ENCODE data around the gene CELF5.
"Not testable (repeated sequence)": the region's sequence is repeated elsewhere in the genome, so short reads cannot be mapped to it uniquely, and the experiment has no call there.

Gene CELF5

DNA sequence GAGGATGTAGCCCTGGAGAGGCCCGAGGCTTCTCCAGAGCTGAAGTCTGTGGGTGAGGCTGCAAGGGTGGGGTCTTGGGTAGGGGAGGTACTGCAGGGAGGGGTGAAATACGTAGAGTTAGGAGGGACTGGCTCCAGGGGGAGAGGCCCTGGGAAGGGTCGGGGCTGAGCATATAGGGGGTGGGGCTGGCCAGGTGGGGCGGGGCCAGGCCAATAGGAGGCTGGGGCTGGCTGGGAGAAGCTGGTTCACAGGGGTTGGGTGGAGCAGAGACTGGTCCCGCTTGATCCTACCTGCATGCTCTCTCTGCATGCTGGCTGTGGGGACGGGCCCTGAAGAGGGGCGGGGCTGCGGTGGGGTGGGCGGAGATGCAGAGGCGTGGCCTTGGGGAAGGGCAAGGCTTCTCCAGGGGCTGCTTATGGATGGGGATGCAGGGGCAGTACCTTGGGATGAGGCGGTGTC, 51.9 kb downstream of the CELF5 start:
- DNase-seq: peak; percentile 39 to 46

DNA sequence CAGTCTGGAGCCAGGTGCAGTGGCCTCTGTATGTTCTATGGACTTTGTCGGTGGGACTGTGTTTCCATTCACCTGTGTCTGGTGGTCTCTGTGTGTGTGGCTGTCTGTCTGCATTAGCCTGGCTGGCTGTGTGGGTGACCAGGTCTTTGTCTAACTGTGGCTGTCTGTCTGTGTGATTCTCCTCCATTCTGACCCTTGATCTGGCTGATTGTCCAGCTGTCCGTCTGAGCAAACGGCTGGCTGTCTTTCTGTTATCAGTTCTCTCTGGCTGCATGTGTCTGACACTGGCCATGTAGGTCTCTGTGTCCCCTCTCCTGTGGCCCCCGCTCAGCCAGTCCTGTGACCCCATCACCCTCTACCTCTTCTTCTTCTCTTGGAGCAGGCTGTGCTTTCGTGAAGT, 53.2 kb downstream of the CELF5 start:
- no peak for DNase-seq

DNA sequence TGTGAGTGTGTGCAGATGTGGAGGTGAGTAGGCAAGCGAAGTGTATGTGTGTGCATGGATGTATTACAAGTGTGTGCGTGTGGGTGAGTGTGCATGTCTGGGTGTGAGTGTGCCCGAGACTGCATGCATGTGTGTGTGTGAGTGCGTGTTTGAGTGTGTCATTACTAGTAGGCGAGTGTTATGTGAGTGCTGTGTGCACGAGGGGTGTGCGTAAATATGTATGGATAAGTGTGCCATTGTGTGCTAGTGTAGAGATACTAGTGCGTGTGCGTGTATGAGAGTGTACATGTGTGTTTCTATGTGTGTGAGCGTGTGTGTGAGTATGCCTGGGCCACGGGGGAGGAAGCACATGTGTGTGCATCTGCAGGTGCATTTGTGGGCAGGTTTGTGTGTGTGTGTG, 53.8 kb downstream of the CELF5 start:
- no peak for DNase-seq

DNA sequence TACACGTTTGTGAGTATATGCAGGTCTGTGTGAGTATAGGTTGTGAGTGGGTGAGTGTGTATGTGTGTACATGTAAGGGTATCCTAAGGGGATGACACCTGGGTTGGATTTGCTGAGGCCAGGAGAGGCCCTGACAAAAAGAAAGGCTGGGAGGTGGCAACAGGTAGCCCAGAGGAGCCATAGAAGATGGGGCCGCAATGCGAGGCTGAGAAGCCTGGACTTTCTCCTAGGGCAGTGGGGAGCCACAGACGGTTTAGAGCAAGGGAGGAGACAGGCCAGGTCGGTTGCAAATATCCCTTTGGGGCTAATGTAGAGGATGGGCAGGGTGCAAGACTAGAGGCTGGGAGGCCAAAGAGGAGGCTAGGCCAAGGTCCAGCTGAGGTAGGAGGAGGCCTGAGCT, 54.3 kb downstream of the CELF5 start:
- no peak for DNase-seq

DNA sequence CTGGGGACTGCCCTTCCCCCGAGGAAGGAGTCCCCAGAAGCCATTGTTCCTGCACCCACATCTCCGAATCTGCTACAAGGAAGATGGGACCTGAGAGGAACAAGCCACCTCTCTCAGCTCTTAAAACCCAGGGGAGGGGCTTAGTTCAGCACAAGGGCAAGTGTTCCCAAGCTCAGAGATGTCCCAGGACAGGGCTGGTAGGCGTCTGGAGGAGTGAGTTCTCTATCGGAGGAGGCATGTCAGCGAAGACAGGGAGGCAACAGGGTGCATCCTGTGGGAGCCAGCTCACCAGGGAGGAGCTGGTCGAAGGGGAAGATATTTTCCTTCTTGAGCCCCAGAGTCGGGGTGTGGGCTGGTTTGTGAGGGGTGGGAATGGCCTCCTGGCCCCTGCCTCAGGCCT, 54.8 kb downstream of the CELF5 start:
- DNase-seq: no peak

DNA sequence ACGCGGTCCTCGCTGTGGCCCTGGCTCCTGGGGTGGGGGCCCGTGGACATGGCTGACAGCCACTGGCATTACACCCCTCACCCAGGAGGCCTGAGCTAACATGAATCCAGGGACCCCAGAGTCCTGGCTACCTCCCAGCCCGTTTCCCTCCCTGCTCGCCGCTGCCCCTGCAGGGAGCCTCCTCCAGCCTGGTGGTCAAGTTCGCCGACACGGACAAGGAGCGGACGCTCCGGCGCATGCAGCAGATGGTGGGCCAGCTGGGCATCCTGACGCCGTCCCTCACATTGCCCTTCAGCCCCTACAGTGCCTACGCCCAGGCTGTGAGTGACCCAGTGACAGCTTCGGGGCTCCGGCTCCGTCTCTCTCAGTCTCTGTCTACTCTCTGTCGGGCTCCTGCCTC, 56.6 kb downstream of the CELF5 start:
- no peak for DNase-seq

DNA sequence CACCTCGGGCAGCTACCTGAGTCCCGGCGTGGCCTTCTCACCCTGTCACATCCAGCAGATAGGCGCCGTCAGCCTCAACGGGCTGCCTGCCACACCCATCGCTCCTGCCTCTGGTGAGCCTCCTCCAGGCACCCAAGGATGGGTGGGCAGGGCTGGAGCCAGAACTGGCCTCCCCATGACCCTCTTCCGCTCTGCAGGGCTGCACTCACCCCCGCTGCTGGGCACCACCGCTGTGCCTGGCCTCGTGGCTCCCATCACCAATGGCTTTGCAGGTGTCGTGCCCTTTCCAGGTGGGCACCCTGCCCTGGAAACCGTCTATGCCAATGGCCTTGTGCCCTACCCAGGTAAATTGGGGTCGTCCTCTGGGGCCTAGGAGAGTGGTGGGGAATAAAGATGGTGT, 57.7 kb downstream of the CELF5 start:
- no peak for DNase-seq

DNA sequence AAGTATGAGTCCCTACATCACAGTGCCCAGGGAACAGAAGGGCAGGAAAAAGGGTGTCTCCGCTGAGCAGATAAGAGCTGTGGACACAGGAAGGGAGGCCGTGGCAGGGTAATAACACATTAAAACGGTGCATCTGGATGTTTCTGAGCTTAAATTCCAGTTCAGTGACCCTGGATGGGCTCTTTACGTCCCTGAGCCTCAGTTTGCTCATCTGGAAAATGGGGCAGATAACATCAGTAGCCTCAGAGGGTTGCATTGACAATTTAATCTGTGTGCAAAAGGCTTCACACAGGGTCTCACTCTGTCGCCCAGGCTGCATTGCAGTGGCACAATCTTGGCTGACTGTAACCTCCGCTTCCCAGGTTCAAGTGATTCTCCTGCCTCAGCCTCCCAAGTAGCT, 58.1 kb downstream of the CELF5 start:
- no peak for DNase-seq

DNA sequence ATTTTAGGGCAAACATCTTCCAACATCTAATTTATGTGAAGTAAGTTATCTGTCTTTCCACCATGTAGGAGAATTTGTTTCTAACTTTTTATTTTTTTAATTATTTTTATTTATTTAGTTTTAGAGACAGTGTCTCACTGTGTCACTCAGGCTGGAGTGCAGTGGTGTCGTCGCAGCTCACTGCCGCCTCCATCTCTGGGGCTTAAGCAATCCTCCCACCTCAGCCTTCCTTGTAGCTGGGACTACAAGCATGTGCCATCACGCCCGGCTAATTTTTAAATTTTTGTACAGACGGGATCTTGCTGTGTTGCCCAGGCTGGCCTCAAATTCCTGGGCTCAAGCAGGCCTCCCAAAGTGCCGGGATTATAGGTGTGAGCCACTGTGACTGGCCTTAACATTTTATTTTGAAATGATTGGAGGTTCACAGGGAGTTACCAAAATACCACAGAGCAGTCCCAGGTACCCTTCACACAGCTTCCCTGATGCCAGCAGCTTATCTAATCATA, 58.8 kb downstream of the CELF5 start:
- DNase-seq: no peak

DNA sequence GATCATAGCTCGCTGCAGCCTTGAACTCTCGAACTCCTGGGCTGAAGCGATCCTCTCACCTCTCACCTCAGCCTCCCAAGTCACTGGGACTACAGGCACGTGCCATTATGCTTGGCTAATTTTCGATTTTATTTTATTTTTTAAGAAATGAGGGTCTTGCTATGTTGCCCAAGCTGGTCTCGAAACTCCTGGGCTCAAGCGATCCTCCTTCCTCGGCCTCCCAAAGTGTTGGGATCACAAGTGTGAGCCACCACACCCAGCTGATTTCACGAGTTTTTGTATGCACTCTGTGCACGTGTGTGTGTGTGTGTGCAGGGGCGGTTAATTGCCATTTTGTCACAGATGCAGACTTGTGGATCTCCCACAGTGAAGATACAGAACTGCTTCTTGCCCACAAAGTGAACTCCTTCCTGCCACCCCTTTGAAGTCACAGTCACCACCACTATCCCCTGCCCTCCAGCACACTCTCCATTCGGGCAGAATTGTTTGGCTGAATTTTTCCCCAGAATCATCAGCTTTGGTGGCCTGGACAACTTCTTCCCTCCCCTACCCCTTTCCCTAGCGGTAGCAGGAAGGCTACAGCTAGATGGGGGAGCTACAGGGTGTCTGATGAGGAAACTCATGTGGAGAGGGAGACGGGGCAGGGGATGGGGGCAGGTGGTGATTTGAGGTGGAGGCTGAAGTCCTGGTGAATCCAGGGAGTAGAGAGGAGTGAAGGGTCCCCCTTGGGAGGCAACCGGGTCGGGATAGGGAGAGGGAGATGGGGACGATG, 59.6 kb downstream of the CELF5 start:
- DNase-seq: no peak

DNA sequence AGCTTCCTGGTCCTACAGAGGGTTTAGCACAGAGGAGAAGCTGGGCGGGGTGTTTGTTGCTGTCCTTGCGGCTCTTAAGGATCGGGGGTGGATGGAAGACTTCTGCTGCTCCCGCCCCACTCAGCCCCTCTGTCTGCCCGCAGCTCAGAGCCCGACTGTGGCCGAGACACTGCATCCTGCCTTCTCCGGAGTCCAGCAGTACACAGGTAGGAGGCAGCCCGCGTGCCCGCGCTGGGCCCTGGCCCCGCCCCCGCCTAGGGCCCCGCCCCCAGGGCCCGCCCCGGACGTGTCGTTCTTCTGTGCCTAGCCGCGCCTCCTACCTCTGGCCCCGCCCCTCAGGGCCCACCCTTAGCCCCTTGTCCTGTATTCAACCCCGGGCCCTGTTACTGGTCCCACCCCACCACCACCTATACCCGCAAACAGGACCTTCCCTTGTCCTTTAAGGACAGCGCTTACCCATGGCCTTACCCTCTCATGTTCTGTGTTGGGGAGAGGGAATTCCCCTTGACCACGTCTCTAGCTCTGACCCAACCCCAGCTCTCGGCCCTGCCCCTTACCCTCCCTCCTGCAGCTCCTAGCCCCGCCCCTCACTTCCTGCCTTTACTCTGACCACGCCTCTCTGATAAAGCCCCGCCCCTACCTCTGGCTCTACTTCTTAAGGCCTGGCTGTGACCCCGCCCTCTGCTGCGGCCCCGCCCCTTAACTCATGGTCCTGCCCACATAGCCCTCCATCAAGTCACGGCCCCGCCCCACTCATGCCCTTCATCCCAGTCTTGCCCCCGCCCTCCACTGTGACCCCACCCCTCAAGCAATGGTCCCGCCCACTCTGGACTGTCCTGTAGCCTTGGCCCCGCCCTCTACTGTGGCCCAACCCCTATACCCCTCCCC, 60.5 kb downstream of the CELF5 start:
- peak; percentile 42 to 44 for DNase-seq

DNA sequence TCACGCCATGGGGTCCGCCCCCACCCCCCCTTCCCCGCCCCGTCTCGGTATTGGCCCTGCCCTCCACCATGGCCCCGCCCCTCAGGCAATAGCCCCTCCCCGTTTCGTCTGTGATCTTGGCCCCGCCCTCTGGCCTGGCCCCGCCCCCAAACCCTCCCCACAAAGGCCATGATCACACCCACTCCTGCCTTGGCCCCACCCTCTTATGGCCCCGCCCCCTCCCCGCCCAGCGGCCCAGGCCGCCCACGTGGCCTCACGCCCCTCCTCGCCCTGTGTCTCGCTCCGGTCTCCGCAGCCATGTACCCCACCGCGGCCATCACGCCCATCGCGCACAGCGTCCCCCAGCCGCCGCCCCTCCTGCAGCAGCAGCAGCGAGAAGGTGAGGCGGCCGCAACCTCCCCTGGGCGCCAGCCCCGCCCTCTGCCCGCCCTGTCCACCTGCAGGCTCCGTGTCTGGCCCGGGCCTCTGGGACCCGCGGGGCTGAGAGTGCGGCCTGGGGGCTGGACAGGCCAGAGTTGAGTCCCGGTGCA, 61.3 kb downstream of the CELF5 start:
- peak; percentile 22 to 25 for DNase-seq

DNA sequence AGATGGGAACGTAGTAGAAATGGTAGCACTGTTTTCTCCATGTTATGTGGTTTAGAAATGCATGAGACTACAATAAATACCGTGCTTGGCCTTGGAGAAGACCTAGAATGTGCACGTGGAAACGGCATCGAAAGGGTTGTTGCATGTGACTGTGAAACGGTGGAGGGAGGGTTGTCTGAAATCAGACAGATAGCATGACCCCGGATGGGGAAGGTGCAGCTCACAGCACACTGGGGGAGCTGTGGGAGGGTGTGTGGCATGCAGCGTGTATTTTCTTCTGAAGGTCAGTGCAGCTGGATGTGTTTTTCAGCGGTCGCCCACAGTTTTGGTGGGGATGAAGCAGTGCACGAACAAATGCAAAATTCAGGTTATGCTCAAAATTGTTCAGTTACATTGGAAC, 63.4 kb downstream of the CELF5 start:
- DNase-seq: no peak

DNA sequence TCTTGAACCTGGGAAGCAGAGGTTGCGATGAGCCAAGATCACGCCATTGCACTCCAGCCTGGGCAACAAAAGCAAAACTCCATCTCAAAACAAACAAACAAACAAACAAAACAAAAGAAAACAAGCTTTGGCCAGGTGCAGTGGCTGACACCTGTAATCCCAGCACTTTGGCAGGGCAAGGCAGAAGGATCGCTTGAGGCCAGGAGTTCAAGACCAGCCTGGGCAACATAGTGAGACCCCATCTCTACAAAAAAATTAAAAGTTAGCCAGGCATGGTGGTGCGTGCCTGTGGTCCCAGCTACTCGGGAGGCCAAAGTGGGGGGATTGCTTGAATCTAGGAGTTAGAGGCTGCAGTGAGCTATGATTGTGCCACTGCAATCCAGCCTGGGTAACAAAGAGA, 64.0 kb downstream of the CELF5 start:
- not testable (repeated sequence) for DNase-seq

DNA sequence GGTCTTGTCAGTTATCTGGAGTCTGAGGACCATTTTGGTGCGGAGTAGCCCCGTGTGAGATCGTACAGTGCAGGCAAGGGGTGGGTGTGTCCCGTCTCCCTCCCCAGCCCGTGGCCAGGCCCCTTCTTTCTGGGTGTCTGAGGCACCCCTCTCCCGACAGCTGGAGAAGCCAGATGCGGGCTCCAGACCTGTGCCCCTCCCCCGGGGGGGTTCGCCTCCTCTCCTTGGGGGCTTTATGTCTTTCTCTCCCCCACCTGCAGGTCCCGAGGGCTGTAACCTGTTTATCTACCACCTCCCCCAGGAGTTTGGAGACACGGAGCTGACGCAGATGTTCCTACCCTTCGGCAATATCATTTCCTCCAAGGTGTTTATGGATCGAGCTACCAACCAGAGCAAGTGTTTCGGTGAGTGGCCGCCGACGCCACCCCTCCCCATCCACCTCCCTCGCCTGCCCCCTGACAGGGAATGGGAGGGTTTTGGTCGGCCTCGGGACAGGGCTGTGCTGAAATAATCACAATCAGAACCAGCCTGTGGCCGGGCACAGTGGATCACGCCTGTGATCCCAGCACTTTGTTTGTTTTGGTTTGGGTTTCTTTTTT, 65.6 kb downstream of the CELF5 start:
- DNase-seq: no peak

DNA sequence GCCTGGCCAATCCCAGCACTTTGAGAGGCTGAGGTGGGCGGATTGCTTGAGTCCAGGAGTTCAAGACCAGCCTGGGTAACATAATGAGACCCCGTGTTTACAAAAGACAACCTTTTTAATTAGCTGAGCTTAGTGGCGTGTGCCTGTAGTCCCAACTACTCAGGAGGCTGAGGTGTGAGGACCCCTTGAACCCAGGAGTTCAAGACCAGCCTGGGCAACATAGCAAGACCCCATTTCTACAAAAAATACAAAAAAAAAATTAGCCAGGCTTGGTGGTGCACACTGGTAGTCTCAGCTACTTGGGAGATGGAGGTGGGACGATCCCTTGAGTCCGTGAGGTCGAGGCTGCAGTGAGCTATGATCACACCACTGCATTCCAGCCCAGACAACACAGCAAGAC, 66.4 kb downstream of the CELF5 start:
- not testable (repeated sequence) for DNase-seq

DNA sequence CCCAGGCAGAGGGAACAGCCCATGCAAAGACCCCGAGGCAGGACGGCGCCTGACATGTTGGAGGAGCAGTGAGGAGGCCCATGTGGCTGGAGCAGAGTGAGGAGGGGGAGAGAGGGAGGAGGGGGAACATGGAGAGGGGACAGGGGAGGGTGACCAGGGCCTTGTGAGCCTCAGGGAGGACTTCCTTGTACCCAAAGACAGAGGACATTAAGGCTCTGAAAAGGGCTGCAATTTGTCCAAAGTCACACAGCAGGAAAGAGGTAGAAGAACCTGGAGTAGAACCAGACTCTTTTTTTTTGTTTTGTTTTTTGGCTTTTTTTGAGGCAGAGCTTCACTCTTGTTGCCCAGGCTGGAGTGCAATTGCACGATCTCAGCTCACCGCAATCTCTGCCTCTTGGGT, 67.2 kb downstream of the CELF5 start:
- DNase-seq: no peak

DNA sequence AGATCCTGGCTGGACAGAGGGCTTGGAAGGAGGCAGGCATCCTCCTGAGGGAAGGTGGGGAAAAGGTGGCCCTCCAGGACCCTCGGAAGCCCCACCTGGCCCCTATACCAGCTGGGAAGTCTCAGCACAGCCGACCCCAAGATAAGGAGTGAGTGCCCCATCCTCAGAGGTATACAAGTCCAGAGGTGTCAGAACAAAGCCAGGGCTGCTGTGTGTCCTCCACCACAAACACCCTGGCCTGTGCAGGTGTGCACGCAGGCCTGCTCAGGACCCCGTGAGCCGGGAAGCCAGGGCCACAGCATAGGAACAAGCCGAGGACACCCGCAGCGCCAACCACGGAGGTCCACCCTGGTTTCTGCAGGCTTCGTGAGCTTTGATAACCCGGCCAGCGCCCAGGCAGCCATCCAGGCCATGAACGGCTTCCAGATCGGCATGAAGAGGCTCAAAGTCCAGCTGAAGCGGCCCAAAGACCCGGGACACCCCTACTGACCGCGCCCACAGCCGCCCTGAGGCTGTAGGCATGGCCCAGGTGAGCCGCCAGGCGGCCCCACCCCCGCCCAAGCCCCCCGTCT, 68.6 kb downstream of the CELF5 start:
- DNase-seq: no peak

DNA sequence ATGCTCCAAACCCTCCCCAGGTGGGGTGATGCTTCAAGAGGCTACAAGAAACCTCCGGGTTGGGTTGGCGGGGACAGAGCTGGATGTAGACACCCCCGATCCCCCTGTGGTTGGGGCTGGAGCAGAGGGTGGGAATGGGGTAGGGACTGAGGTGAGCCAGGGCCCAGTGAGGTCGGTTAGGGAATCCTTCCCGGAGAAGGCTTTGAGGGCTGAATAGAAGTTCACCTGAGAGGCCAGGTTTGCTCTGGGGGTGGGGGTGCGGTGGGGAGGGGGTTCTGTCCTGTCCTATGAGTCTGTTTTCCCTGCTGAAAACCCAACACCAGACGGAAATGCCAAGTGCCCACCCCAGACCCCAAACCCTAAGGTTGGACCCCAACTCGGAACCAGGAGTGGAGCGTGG, 69.1 kb downstream of the CELF5 start:
- DNase-seq: no peak

DNA sequence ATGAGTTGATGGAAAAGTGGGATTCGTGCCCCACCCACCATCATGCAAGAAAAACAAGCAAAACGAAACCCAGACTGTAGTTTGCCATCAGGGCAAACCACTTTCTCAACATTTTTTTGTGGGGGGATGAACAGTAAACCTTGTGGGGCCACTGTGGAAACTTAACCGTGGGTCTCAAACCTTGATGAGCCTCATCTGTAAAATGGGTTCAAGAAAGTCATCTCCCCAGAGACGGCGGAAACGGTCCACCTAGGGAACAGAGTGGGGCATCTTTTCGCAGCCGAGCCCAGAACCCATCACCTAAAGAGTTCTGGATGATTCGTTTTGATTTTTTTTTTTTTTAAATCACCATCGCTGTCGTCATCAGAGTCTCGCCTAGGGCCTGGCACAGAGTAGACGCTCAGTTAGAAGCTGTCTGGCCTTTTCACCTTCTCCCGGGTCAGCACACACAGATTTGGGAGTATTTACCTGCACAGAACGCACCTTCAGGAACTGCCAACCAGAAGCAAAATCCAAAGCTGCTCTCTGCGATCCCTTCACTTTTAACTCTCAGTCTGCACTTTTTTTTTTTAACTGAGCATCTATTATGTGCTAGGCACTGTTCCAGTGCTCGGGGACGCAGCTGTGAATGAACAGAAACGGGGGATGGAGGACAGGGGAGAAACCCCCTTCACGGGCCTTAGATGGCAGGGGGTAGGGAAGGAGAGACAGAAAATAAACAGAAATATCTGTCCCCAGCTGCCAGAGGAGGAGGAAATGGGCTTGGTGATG, 69.8 kb downstream of the CELF5 start:
- DNase-seq: no peak

DNA sequence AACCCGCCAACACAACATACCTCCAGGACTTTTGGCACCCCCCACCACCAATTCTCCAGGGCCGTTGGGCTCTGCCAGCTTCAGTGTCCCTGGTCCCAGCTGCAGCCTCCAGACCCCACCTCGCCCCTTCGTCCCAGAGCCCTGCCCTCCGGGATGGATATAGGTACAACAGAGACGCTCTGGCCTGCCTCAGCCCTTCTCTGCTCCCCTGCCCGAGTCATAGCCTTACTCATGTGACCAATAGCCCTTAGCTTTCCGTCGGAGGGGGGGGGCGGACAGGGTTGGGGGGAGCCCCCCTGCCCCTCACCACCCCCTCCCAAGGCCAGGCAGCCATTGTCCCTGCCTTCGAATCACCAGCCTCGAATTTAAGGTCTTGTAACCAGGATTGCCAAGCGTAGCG, 71.1 kb downstream of the CELF5 start:
- DNase-seq: no peak

DNA sequence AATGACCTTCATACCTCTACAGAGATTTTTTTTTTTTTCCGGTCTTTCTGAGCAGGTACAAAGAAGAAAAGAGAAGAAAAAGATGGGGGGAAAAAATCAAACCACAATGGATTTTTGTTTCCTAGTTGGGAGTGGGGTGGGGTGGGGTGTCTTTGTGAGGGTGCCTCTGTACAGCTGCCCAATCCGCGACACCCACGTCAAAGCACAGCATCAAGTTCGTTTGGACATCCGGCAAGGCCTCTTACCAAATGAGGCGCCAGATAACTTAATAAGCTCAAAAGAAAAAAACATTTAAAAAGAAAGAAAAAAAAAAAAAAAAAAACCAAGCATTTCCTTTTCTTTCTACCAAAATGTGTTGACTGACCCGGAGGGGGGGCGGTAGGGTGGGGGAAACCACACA, 71.6 kb downstream of the CELF5 start:
- no peak for DNase-seq
